ENCODE measurements around the gene DXO.

The DXO gene

GRCh38 chr6:31930962-31931361 is 41.0 kb downstream of the DXO start:
- DNase-seq (ENCODE audit: low read depth in 2 of 2): no peak

- no peak for DNase-seq (ENCODE audit: low read depth in 2 of 2)
These were observed 43.3 kb downstream of the DXO start for GRCh38 chr6:31928672-31928939.

- no peak for DNase-seq (ENCODE audit: low read depth in 2 of 2)
These were observed 43.9 kb downstream of the DXO start for GRCh38 chr6:31927863-31928671.

- DNase-seq (ENCODE audit: low read depth in 2 of 2): no peak
These were observed 44.6 kb downstream of the DXO start, which contains the start of gene C2 for GRCh38 chr6:31927242-31927862. Gene C2, plus strand, starts transcription at chr6:31927717. Its CDS starts 36 bp downstream, at chr6:31927753.

- DNase-seq (ENCODE audit: low read depth in 2 of 2): no peak
These were observed 49.0 kb downstream of the DXO start for GRCh38 chr6:31922942-31923341.

- no peak for DNase-seq (ENCODE audit: low read depth in 2 of 2)
These were observed 51.1 kb downstream of the DXO start for GRCh38 chr6:31920811-31921210.

Measured in stimulated activated CD8-positive, alpha-beta memory T cell treated with anti-CD3 and anti-CD28 coated beads, Interleukin-7, amount 100 ng/mL, for 1 hour (primary cell).